ENCODE data around the gene SLAIN1. TPM values are rescaled to one million over a fixed set of nuclear protein-coding genes. Genes with fewer than 3 reads are reported as not detected.

Gene SLAIN1
- total and polyA plus RNA-seq, 2 donors from 2014 or later = 6.0 to 12.4 TPM

- Histone ChIP-seq H3K4me1 (ENCODE audit: control insufficient read depth in 2 of 3, insufficient read depth in 2 of 3, low read depth in 1 of 3, low read length in 3 of 3) (peaks cover 0 to 3% (median 0%) of the 10 kb centered on the region in 3 donors), H3K4me3 (ENCODE audit: low read length in 3 of 3) (no peak overlapping the region), H3K27me3 (ENCODE audit: control insufficient read depth, insufficient read depth, low read length) (no peaks in the 10 kb centered on the region), H3K9me3 (ENCODE audit: control insufficient read depth in 2 of 3, insufficient read depth in 1 of 3, low read length in 3 of 3) (no peaks in the 10 kb centered on the region), H3K27ac (ENCODE audit: low read depth in 2 of 2, low read length in 2 of 2) (no peak overlapping the region), H3K36me3 (ENCODE audit: control insufficient read depth in 2 of 3, insufficient read depth in 3 of 3, low read length in 3 of 3) (no peaks in the 10 kb centered on the region), H3K9ac (ENCODE audit: low read length in 3 of 3) (no peak overlapping the region)
- TF ChIP-seq CTCF (IDR thresholded peaks at IDR 0.05; ENCODE audit: borderline replicate concordance, extremely low read depth, insufficient read depth) = no peak
- FAIRE-seq (no peak), DNase-seq (peak in 1 of 5 donors; percentile 25)
- intact Hi-C loops (cut with DNase I) = no loop called here
Measured at GRCh38 chr13:77806518-77806917, 109.0 kb downstream of the SLAIN1 start.

GRCh38 chr13:77807431-77808135 lies 110.1 kb downstream of the SLAIN1 start:
- no peaks in the 10 kb centered on the region for H3K9me3 ChIP-seq (ENCODE audit: control insufficient read depth in 2 of 3, insufficient read depth in 1 of 3, low read length in 3 of 3)
- H3K9ac ChIP-seq (ENCODE audit: low read length in 3 of 3) = no peak overlapping the region
- no peak overlapping the region for H3K4me3 ChIP-seq (ENCODE audit: low read length in 3 of 3)
- no peaks in the 10 kb centered on the region for H3K27me3 ChIP-seq (ENCODE audit: control insufficient read depth, insufficient read depth, low read length)
- H3K27ac ChIP-seq (ENCODE audit: low read depth in 2 of 2, low read length in 2 of 2) = no peak overlapping the region
- FAIRE-seq (no peak), DNase-seq (peak in 2 of 5 donors; percentile 70 to 81)
- H3K36me3 ChIP-seq (ENCODE audit: control insufficient read depth in 2 of 3, insufficient read depth in 3 of 3, low read length in 3 of 3) = no peaks in the 10 kb centered on the region
- intact Hi-C loops (cut with DNase I) = no loop called here
- TF ChIP-seq CTCF (IDR thresholded peaks at IDR 0.05; ENCODE audit: borderline replicate concordance, extremely low read depth, insufficient read depth) = no peak
- peaks cover 0 to 3% (median 0%) of the 10 kb centered on the region in 3 donors for H3K4me1 ChIP-seq (ENCODE audit: control insufficient read depth in 2 of 3, insufficient read depth in 2 of 3, low read depth in 1 of 3, low read length in 3 of 3)

GRCh38 chr13:77810430-77810829 lies 112.9 kb downstream of the SLAIN1 start:
- FAIRE-seq (no peak), DNase-seq (no peak)
- Histone ChIP-seq H3K4me1 (ENCODE audit: control insufficient read depth in 2 of 3, insufficient read depth in 2 of 3, low read depth in 1 of 3, low read length in 3 of 3) (peaks cover 0 to 3% (median 0%) of the 10 kb centered on the region in 3 donors), H3K9me3 (ENCODE audit: control insufficient read depth in 2 of 3, insufficient read depth in 1 of 3, low read length in 3 of 3) (no peaks in the 10 kb centered on the region), H3K9ac (ENCODE audit: low read length in 3 of 3) (no peak overlapping the region), H3K27ac (ENCODE audit: low read depth in 2 of 2, low read length in 2 of 2) (no peak overlapping the region), H3K4me3 (ENCODE audit: low read length in 3 of 3) (no peak overlapping the region), H3K36me3 (ENCODE audit: control insufficient read depth in 2 of 3, insufficient read depth in 3 of 3, low read length in 3 of 3) (no peaks in the 10 kb centered on the region), H3K27me3 (ENCODE audit: control insufficient read depth, insufficient read depth, low read length) (no peaks in the 10 kb centered on the region)
- intact Hi-C loops (cut with DNase I) = no loop called here
- peak; percentile 7 for TF ChIP-seq CTCF (IDR thresholded peaks at IDR 0.05; ENCODE audit: borderline replicate concordance, extremely low read depth, insufficient read depth)

Measured in kidney (tissue), 14 donors.